Small intestine (tissue), 7 donors: ENCODE measurements around the gene SLC25A45. TPM values are rescaled to one million over a fixed set of nuclear protein-coding genes. Genes with fewer than 3 reads are reported as not detected.

Source experiments
- DNase-seq, 2 donors: peaks; one replicate each; pipeline versions ENCODE4 v3.0.0 to v3.0.0-alpha.2; 2013
- FAIRE-seq: peaks from 2 replicates; lab custom pipeline; 2012; peaks lifted over from hg19 to GRCh38; lab: Jason Lieb, UNC
- H3K27ac ChIP-seq, 3 donors: one replicate each; pipeline ENCODE4 v1.5.1; 2013; ENCODE audit warnings: low read length in 2 of 3, mild to moderate bottlenecking in 2 of 3, control low read depth in 1 of 3, inconsistent platforms in 1 of 3, low read depth in 1 of 3, moderate library complexity in 1 of 3
- H3K27me3 ChIP-seq, 3 donors: one replicate each; pipeline ENCODE4 v1.6.1; 2013; ENCODE audit warnings: low read length in 3 of 3, inconsistent platforms in 1 of 3; ENCODE audit not compliant: control insufficient read depth in 3 of 3, insufficient read depth in 3 of 3
- H3K36me3 ChIP-seq, 3 donors: one replicate each; pipeline ENCODE4 v1.6.1; 2013; ENCODE audit warnings: low read length in 3 of 3, inconsistent platforms in 1 of 3, low read depth in 1 of 3, mild to moderate bottlenecking in 1 of 3, moderate library complexity in 1 of 3; ENCODE audit not compliant: control insufficient read depth in 3 of 3, insufficient read depth in 2 of 3
- H3K4me1 ChIP-seq, 3 donors: one replicate each; pipeline ENCODE4 v1.6.1; 2013; ENCODE audit warnings: low read length in 2 of 3, inconsistent platforms in 1 of 3, low read depth in 1 of 3, mild to moderate bottlenecking in 1 of 3, moderate library complexity in 1 of 3; ENCODE audit not compliant: control insufficient read depth in 3 of 3, insufficient read depth in 2 of 3
- H3K4me3 ChIP-seq, 3 donors: one replicate each; pipeline ENCODE4 v1.5.1; 2013; ENCODE audit warnings: low read length in 3 of 3, control low read depth in 1 of 3, inconsistent platforms in 1 of 3, low read depth in 1 of 3, mild to moderate bottlenecking in 1 of 3, moderate library complexity in 1 of 3
- H3K9me3 ChIP-seq, 2 donors: one replicate each; pipeline ENCODE4 v1.6.1; 2013; ENCODE audit warnings: low read depth in 1 of 2, low read length in 1 of 2; ENCODE audit not compliant: control insufficient read depth in 2 of 2, insufficient read depth in 1 of 2
- WGBS, 3 donors: extraction: QIAGEN DNeasy Blood & Tissue Kit; methylation state at CpG; one replicate each; pipeline ENCODE4 v1.1.7; 2013; 5-methylcytosine and 5-hydroxymethylcytosine counted together
- polyA plus RNA-seq, 4 donors: library from polyadenylated mRNA; stranded (reverse) in 3 of 4; unstranded in 1 of 4; fragments of 200-250 nt in 3 of 4; fragments of 120-200 nt in 1 of 4; gene quantifications; one replicate each; pipeline versions ENCODE4 v1.2.1 to v1.2.3, GENCODE V29; 2013
- donor health status: healthy with polysubstance abuse.
- donor health status: control.
- donor health status: control.
- donor health status: Bipolar disorder and iron deficiency.
- donor health status: healthy.

SLC25A45 gene
- polyA plus RNA-seq, 4 donors = 13.9 to 35.4 (median 22.1) TPM

GRCh38 chr11:65395961-65396530, 13.6 kb upstream of the SLC25A45 start:
- no peak overlapping the region for H3K27ac ChIP-seq
- DNase-seq = no peak
- peaks cover 0 to 9% (median 0%) of the 10 kb centered on the region in 3 donors for H3K4me1 ChIP-seq
- H3K9me3 ChIP-seq = no peaks in the 10 kb centered on the region
- peaks cover 24 to 97% (median 35%) of the 10 kb centered on the region in 3 donors for H3K36me3 ChIP-seq
- WGBS, 3 donors = 88 to 93% (median 93%) methylated on average over 15 of the region's 15 CpGs
- no peak overlapping the region for H3K4me3 ChIP-seq
- no peaks in the 10 kb centered on the region for H3K27me3 ChIP-seq
- FAIRE-seq = no peak

GRCh38 chr11:65394125-65394536, 11.7 kb upstream of the SLC25A45 start:
- no peak overlapping the region for H3K27ac ChIP-seq
- H3K36me3 ChIP-seq = peaks cover 17 to 97% (median 26%) of the 10 kb centered on the region in 3 donors
- WGBS, 3 donors = 94 to 98% (median 95%) methylated on average over 13 to 20 of the region's 20 CpGs
- H3K4me3 ChIP-seq = no peak overlapping the region
- H3K27me3 ChIP-seq = no peaks in the 10 kb centered on the region
- no peak for FAIRE-seq
- no peaks in the 10 kb centered on the region for H3K9me3 ChIP-seq
- DNase-seq = no peak
- peaks cover 0 to 11% (median 1%) of the 10 kb centered on the region in 3 donors for H3K4me1 ChIP-seq

- WGBS, 3 donors = 88 to 91% (median 91%) methylated on average over 15 to 17 of the region's 17 CpGs
- no peak for FAIRE-seq
- H3K27ac ChIP-seq = no peak overlapping the region
- H3K4me1 ChIP-seq = peaks cover 1 to 16% (median 6%) of the 10 kb centered on the region in 3 donors
- no peaks in the 10 kb centered on the region for H3K27me3 ChIP-seq
- no peaks in the 10 kb centered on the region for H3K9me3 ChIP-seq
- H3K36me3 ChIP-seq = peaks cover 15 to 99% (median 26%) of the 10 kb centered on the region in 3 donors
- H3K4me3 ChIP-seq = no peak overlapping the region
- DNase-seq = no peak
Measured at GRCh38 chr11:65393513-65394079, 11.2 kb upstream of the SLC25A45 start.

GRCh38 chr11:65392899-65393298, 10.5 kb upstream of the SLC25A45 start:
- H3K9me3 ChIP-seq = no peaks in the 10 kb centered on the region
- no peaks in the 10 kb centered on the region for H3K27me3 ChIP-seq
- WGBS, 3 donors = 90 to 96% (median 94%) methylated on average over 5 of the region's 5 CpGs
- peaks cover 12 to 99% (median 26%) of the 10 kb centered on the region in 3 donors for H3K36me3 ChIP-seq
- peaks cover 7 to 23% (median 11%) of the 10 kb centered on the region in 3 donors for H3K4me1 ChIP-seq
- FAIRE-seq (no peak), DNase-seq (no peak)
- no peak overlapping the region for H3K27ac ChIP-seq
- no peak overlapping the region for H3K4me3 ChIP-seq

GRCh38 chr11:65392186-65392829, 9.9 kb upstream of the SLC25A45 start:
- DNase-seq = no peak
- Histone ChIP-seq H3K9me3 (no peaks in the 10 kb centered on the region), H3K4me1 (peaks cover 7 to 26% (median 11%) of the 10 kb centered on the region in 3 donors), H3K4me3 (no peak overlapping the region), H3K36me3 (peaks cover 12 to 93% (median 22%) of the 10 kb centered on the region in 3 donors), H3K27ac (no peak overlapping the region), H3K27me3 (no peaks in the 10 kb centered on the region)
- FAIRE-seq = no peak
- WGBS, 3 donors = 83 to 92% (median 85%) methylated on average over 13 of the region's 13 CpGs

GRCh38 chr11:65390996-65391395, 8.6 kb upstream of the SLC25A45 start:
- H3K4me1 ChIP-seq = peaks cover 9 to 30% (median 11%) of the 10 kb centered on the region in 3 donors
- H3K36me3 ChIP-seq = peaks cover 8 to 80% (median 18%) of the 10 kb centered on the region in 3 donors
- no peaks in the 10 kb centered on the region for H3K9me3 ChIP-seq
- 67 to 91% (median 83%) methylated on average over 8 to 9 of the region's 9 CpGs for WGBS, 3 donors
- H3K27ac ChIP-seq = peak overlapping the region in 2 of 3 donors; percentile 28 to 56
- H3K4me3 ChIP-seq = no peak overlapping the region
- no peaks in the 10 kb centered on the region for H3K27me3 ChIP-seq
- DNase-seq (no peak), FAIRE-seq (no peak)

- Histone ChIP-seq H3K27me3 (no peaks in the 10 kb centered on the region), H3K4me1 (peaks cover 11 to 36% (median 11%) of the 10 kb centered on the region in 3 donors), H3K36me3 (peaks cover 5 to 73% (median 12%) of the 10 kb centered on the region in 3 donors), H3K9me3 (no peaks in the 10 kb centered on the region), H3K27ac (peak overlapping the region in 2 of 3 donors; percentile 28 to 56), H3K4me3 (no peak overlapping the region)
- DNase-seq = no peak
- no peak for FAIRE-seq
- WGBS, 3 donors = 68 to 78% (median 76%) methylated on average over 19 to 21 of the region's 21 CpGs
Measured at GRCh38 chr11:65390099-65390941, 7.9 kb upstream of the SLC25A45 start.
